HG02610 (cell line): ENCODE data around the gene MLLT1.

Source experiments
- ATAC-seq: cut with Tn5 transposase; IDR thresholded peaks from one replicate; pipeline ENCODE4 v1.9.1; 2021; ENCODE audit warnings: mild to moderate bottlenecking, moderate library complexity; ENCODE audit not compliant: unreplicated experiment

MLLT1 gene

DNA sequence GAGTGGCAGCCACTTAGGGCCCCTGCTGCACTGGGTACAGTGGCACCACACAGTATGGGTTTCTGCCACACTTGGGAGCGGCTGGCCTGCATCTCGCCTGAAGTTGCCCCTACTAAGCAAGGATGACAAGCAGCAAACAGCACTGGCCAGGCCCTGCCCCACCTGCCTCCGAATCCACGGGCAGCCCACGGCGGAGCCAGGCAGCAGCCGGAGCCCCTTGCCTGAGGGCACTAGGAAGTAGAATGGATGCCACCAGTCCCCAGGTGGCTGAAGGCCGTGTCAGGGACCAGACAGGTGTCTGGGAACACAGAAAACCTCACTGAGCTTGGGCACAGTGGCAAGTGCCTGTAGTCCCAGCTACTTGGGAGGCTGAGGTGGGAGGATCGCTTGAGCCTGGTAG lies 19.4 kb downstream of the MLLT1 start:
- no peak for ATAC-seq

DNA sequence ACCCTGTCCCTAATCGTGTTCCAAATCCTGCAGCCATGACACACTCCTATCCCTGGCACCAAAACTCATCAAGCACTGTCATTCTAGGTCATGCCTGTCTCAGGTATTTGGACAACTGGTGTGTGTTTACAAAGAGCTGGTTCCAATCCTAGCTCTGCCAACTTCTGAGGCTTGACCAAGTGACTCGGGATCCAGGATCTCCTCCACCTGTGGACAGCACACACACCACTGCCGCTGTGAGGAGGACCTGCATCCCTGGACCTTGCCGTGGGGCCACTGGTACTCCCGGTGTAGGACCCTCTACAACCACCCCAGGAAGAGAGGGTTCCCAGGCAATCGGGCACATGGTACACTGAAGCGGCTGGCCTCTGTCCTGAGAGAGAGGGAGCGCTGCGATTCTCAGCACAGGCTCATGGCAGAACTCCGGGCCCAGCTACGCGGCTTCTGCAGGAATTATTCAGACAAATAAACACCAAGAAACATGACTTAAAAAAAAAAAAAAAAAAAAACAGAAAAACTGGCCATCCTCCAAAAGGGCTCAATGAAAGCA lies 20.4 kb downstream of the MLLT1 start:
- ATAC-seq: no peak

DNA sequence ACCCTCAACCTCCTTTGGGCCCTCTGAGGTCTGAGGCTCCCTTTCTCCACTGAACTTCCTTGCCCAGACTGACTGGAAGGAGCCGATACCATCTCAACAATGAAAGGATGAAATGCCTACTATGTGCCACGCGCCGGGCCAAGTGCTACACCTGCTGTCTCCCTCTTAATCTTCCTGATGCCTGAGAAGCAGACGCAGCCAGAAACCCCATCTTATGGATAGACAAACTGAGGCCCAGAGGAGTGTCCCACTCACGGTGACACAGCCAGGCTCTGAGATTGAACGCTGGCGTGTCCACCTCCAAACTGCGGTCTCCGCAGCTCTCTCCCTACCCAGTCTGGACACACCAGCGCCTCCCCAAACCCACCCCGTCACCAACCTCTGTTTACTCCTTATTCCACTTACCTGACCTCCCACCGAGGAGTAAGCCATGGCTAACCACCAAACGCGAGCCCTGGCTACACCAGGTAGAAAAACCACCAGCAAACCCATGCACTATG lies 20.9 kb downstream of the MLLT1 start:
- no peak for ATAC-seq

DNA sequence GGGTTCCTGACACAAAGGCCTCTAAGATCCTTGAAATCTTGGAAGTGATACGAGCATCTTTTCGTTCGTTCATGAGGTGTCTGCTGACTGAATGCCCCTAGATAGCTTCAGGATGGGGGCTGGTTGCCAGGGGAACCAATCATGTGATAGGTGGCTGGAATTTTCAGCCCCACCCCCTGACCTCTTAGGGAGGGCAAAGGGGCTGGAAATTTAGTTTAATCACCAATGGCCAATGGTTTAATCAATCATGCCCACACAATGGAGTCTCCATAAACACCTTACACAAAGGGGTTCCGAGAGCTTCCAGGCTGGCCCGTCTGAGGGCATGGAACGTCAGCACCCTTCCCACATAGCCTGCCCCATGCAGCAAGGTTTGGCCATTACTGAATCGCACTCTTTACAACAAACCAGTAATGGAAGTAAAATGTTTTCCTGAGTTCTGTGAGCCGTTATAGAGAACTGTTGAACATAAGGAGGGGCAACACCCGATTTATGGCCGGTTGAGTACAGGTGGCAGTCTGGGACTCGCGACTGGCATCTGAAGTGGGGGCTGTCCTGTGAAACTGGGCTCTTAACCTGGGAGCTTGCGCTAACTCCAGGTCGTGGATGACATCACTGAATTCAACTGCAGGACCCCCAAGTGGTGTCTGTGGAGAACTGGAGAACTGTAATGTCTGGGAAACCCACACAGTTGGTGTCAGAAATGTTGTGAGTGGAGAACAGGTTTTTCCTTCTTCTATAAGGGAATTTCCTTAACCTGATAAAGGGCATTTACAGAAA lies 25.6 kb downstream of the MLLT1 start:
- ATAC-seq: no peak

DNA sequence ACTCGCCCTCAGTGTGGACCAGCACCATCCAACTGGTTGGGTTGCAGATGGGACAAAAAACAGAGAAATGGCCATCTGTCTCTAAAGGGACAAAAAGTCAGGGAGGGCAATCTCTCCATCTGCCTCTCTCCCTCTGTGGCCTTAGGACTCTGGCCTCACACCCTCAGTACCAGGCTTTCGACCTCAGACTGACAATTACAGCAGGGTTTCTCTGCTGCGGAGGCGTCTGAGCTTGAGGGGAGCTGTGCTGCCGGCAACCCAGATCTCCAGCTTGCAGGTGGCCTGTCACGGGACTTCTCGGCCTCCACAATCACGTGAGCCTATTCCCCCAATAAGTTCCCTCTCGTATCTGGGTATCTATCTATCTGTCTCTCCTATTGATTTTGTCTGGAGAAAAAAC lies 27.7 kb downstream of the MLLT1 start:
- ATAC-seq: no peak

DNA sequence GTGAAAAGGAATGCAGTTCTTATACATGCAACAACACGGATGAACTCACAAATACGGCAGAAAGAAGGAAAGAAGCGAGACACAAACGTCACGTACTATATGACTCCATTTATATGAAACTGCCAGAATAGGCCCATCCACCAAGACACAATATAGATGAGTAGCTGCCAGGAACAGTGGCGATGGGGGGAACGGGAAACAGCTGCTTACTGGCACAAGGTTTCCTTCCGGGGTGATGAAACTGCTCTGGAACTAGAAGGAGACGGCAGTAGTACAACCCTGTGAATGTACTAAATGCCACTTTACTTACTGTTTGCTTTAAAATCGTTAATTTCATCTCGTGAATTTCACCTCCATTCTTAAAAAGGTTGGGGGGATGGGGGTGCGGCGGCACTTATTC lies 28.9 kb downstream of the MLLT1 start:
- ATAC-seq: no peak

DNA sequence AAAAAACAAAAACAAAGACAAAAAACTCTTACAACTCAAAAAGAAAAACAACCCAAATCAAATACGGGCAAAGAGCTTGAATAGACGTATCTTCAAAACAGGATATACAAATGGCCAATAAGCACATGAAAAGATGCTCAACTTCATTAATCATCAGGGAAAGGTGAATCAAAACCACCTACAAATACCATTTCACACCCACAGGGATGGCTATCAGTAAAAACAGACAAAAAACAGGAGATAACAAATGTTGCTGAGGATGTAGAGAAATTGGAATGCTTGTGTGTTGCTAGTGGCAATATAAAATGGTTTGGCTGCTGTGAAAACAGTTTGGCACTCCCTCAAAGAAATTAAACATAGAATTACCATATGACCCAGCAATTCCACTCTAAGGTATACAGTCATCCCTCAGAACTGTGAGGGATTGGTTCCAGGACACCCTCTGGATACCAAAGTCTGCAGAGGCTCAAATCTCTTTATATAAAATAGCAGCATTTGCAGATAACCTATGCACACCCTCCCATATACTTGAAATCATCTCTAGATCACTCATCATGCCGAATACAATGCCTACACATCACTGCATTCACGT lies 29.7 kb downstream of the MLLT1 start:
- no peak for ATAC-seq

DNA sequence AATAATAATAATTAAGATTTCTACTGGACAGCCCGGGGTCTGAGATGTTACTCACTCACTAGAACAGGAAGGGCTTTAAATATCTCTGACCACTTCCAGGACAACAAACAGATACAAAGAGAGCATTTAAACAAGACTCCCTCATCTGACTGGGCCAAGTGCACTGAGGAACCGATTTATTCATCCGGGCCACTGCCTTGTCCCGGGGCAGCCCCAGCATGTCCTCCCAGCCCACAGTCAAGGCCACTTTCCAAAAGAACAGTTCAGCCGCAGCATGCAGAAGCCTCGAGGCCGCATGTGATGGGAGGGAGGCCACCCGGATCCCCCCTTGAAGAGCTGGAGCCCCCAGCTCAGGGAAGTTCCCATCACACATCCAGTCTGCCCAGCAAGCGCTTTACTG lies 30.5 kb downstream of the MLLT1 start:
- ATAC-seq: no peak

DNA sequence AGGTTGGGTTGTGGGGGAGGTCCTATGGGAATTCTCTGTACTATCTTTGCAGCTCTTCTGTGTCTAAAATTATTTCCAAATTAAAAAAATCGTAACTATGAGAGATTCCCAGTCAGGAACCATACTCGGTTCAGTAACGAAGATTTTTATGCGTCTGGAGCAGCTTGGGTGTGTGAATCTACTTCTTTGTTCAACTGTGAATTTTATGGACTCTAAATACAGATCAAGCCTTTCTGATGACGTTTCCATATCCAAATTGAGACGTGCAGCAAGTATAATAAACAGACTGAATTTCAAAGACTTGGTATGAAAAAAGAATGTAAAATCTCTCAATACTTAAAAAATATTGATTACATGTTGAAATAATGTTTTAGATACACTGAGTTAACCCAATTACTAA lies 30.9 kb downstream of the MLLT1 start:
- ATAC-seq: no peak

DNA sequence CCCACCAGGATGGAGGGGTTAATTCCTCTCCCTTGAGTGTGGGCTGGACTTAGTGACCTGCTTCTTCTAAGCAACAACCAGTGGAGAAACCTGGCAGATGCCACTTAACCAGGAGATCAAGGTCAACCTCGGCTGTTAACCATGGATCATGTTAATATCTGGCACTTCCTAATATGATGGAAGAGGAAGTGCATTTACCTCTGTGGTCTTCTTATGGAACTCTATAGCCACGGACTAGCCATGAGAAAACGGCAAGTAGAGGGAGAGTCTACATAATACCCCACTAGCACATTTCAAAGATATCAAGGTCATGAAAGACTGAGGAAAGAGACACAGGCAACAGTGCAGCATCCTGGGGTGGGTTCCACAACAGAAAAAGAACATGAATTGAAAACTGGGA lies 31.4 kb downstream of the MLLT1 start:
- ATAC-seq: no peak

DNA sequence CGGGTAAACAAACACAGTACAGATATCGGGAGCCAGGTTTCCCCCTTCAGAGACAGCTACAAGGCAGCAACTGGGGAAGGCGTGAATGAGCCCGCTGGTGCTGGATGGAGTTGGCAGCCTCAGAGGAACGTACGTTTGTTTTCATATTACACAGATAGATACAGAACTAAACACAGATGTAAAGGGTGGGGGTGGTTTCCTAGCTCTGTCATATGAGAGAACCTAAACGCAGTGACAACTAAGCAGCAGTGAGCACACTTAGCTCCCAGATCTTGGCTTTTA lies 32.8 kb downstream of the MLLT1 start:
- no peak for ATAC-seq

DNA sequence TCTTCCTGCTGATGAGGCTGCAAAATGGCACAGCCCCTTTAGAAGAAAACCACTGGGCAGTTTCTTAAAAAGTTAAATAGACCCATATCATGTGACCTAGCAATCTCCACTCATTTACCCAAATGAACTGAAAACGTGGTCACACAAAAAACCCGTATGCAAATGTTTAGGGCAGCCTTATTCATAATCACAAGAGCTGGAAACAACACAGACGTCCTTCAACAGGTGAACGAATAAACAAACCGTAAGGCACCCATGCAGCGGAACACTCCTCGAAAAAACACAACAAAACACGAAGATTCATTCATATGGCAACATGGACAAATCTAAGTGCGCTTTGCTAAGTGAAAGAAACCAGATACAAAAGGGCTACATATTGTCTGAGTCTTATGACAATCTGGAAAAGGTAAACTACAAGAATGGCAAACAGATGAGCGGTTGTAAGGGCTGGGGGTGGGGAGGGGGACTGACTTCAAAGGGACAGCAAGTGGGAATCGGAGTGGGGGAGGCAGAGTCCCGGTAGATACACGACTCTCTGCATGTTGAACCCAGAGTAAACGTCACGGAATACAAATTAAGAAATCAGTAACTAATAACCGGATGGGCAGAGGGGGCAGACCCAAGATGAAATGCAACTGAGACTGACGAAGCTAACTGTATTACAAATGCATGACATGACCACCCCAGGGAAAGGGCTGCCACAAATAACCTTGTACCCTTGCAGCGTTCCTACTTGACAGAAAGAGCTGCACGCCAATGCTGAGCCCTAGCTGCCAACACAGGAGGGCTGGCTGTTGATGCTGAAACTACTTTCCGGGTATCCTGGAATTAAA lies 33.4 kb downstream of the MLLT1 start:
- ATAC-seq: no peak

DNA sequence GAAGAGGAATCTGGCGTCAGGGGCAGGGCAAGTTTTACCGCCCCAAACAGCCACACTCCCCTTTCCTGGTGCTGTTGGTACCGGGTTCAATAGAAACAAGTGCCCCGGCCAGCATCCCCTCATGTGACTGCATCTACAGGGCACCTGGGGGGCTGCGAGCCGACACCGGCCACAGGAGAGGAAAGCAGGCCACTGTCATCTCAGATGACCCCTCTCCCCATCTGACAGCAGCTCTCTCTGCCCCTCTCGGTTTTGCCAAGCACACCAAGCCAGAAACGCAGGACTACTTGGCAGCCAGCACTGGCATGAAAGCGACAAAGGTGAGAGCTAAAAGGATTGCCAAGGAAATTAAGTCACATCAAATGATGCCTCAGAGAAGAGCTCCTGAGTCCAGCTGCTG lies 37.1 kb downstream of the MLLT1 start:
- no peak for ATAC-seq

DNA sequence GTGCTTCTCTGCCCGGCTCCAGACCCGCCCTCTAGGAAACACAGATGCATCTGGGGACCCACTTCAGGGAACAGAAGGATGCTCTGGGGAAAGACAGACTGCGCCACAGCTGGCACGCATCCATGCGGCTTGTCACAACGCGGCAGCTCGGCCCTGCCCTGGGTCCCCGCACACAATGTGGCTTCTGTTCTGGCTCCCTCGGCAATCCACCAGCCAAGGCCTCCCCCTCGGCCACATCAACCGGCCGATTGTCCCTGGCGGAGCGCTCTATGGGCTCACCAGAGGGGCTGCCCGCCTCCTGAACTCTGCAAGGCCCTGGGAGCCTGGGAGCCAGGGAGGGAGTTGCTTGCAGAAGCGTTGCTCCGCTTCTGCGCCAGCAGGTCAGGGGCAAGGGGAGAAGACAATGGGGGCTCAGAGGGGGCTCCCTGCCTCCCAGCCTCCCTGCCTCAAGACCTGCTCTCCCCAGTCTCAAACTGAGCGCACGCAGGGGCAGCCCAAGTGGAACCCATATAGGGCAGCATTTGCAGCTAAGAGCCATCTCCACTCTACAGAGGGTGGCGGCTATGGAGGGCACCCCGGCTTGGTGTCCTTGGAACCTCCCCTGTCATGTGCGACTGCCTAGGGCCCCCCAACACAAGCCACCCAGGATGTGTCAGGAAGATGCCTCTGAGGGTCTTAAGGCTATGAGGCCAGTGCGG lies 37.9 kb downstream of the MLLT1 start:
- ATAC-seq: no peak

DNA sequence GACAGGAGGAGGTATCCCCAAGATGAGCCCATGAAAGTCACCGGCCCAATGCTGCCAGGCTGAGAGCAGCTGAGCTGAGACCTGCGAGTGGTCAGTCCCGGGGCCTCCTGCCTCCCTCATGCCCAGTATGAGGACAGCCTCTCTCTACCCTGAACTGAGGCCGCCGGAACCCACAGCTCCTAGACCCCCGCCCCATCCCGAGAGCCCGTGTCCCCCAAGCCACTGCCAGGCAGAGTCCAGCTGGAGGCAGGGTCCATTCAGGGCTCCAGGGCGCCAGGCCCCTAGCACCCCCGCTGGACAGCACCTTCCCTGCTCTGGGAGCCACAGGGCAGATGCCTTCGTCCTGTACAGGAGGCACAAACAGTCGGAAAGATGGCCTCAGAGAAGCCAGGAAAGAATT lies 38.7 kb downstream of the MLLT1 start:
- ATAC-seq: no peak

DNA sequence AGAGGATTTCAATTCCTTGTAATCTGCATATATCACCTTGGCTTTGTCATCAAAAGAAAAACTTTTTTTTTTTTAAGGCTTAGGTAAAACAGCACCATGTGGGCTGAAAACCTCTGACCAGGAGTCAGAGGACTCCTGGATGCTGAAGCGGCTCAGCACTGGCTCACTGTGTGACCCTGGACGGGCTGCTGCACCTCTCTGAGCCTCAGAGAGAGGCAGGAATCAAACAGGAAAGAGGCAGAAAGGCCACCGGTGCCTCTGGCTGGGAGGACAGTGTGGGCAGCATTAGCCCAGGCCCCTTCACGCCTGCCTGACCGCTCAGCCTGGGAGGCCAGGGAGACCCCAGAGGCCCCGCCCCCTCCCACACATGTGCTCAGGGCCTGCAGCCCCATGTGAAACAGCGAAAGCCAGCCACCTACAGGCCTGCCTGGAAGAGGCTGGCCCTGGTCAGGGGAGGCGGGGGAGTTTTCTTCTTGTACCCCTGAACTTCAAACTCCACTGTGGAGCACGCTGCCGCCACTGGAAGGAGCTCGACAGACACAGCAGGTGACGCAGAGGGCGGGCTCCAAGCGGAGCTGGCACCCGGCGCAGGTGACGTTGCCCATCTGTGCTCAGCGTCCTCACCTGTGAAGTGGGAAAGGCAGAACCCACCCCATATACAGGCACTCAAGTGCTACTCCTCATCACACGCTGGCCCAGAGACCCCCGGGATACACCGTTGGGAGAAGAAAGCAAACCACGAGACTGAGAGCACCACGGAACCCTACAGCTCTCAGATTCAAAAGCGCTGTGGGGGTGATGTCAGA lies 39.7 kb downstream of the MLLT1 start:
- ATAC-seq: no peak

DNA sequence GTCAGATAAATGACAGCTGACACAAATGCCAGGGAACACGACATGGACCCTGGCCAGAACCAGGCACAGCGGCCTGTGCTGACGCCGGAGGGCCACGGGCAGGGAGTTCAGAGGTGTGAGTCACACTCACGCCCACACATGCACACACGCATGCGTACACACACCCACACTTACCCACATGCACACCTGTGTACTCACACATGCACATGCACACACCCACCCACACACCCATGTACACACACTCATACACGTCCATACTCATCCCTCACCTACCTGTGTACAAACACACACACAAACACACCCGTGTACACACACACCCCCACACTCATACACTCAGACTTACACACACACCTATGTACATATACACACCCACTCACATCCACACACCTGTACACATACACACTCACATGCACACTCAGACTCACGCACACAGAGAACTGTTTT lies 40.4 kb downstream of the MLLT1 start:
- no peak for ATAC-seq

DNA sequence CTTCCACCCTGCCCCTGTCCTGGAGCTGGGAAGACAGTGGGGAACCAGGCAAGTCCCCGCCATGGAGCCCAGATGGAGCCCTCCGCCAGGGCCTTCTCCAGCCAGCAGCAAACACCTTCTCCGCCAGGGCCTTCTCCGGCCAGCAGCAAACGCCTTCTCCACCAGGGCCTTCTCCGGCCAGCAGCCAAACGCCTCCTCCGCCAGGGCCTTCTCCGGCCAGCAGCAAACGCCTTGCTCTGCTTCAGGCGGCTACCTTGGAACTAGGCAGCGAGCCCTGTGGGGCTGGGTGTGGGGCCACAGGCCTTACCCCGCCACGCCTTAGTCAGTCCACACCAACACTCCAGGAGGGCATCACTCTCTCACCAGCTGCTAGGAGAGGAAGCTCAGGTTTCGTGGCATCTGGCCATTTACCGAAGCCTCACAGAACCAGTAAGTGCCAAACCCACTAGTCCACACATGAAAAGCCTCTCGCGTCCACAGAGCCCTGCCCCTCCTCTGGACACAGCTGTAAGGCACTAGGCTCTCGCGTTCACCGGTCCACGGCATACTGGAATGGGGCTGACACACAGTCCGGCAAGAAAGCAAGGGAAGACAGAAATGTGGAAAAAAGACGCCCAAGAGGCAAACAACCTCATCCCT lies 41.0 kb downstream of the MLLT1 start:
- no peak for ATAC-seq

DNA sequence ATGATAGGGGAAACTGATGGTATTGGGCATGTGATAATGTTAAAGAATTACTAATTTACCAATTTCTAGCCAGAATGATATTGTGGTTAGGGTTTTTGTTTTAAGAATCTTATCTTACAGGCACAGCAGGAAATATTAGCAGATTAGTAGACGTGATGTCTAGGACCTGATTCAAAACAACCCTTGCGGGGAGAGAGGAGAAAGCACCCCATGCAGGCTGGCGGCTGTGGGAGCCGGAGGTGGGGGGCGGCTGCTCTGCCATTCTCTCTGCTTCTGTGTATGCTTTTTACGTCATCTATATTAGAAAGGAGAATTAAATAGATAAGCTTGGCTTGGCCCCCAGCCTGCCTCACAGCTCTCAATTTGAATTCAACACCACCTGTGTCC lies 41.5 kb downstream of the MLLT1 start:
- ATAC-seq: no peak
